ENCODE measurements around the gene METTL14. TPM values are rescaled to one million over a fixed set of nuclear protein-coding genes. Genes with fewer than 3 reads are reported as not detected.
A peak's percentile ranks its signal among the peaks of the same experiment; 100 is the strongest.

The METTL14 gene
- total RNA-seq, 1 experiment from 2014 or later = 22.9 TPM

GRCh38 chr4:118732591-118733330 is 47.6 kb downstream of the METTL14 start:
- peak; percentile 38 for DNase-seq (ENCODE audit: low read depth)

- DNase-seq (ENCODE audit: low read depth) = no peak
Measured at GRCh38 chr4:118734491-118735205, 49.5 kb downstream of the METTL14 start.

- no peak for DNase-seq (ENCODE audit: low read depth)
Measured at GRCh38 chr4:118736900-118737299, 51.7 kb downstream of the METTL14 start.

GRCh38 chr4:118738090-118738489 is 52.9 kb downstream of the METTL14 start:
- DNase-seq (ENCODE audit: low read depth) = no peak

- no peak for DNase-seq (ENCODE audit: low read depth)
Measured at GRCh38 chr4:118739022-118739713, 54.0 kb downstream of the METTL14 start.

- no peak for DNase-seq (ENCODE audit: low read depth)
Measured at GRCh38 chr4:118740869-118741268, 55.7 kb downstream of the METTL14 start.

- DNase-seq (ENCODE audit: low read depth) = no peak
Measured at GRCh38 chr4:118741301-118741855, 56.2 kb downstream of the METTL14 start.

GRCh38 chr4:118742050-118742449 is 56.9 kb downstream of the METTL14 start:
- DNase-seq (ENCODE audit: low read depth) = no peak

GRCh38 chr4:118743867-118744266 is 58.7 kb downstream of the METTL14 start:
- no peak for DNase-seq (ENCODE audit: low read depth)

GRCh38 chr4:118745357-118745756 is 60.2 kb downstream of the METTL14 start:
- no peak for DNase-seq (ENCODE audit: low read depth)

- DNase-seq (ENCODE audit: low read depth) = no peak
Measured at GRCh38 chr4:118746251-118746919, 61.2 kb downstream of the METTL14 start.

- DNase-seq (ENCODE audit: low read depth) = no peak
Measured at GRCh38 chr4:118749347-118749988, 64.3 kb downstream of the METTL14 start.

GRCh38 chr4:118751629-118752323 is 66.6 kb downstream of the METTL14 start:
- DNase-seq (ENCODE audit: low read depth) = no peak

GRCh38 chr4:118752551-118752950 is 67.4 kb downstream of the METTL14 start:
- no peak for DNase-seq (ENCODE audit: low read depth)

- no peak for DNase-seq (ENCODE audit: low read depth)
Measured at GRCh38 chr4:118753096-118753495, 67.9 kb downstream of the METTL14 start.

GRCh38 chr4:118753685-118754084 is 68.5 kb downstream of the METTL14 start:
- DNase-seq (ENCODE audit: low read depth) = no peak

- DNase-seq (ENCODE audit: low read depth) = no peak
Measured at GRCh38 chr4:118754890-118755289, 69.7 kb downstream of the METTL14 start.

- no peak for DNase-seq (ENCODE audit: low read depth)
Measured at GRCh38 chr4:118755438-118756226, 70.4 kb downstream of the METTL14 start.

- DNase-seq (ENCODE audit: low read depth) = no peak
Measured at GRCh38 chr4:118756429-118756828, 71.2 kb downstream of the METTL14 start.
